Suprapubic skin (tissue), 3 donors: ENCODE measurements around the gene ALDH3A2.

Experiments
- POLR2A ChIP-seq, 2 donors: fragments of 450-650 bp; IDR thresholded peaks; one replicate each; pipeline ENCODE4 v1.6.1; 2017; ENCODE audit warnings: antibody characterized with exemption in 2 of 2, mild to moderate bottlenecking in 2 of 2, moderate library complexity in 2 of 2
- TF ChIP-seq, protein P1 (sequence below), 2 donors: fragments of 200-600 bp in 1 of 2; fragments of 450-650 bp in 1 of 2; sonication (generic) in 1 of 2; IDR thresholded peaks; one replicate each; pipeline ENCODE4 v1.5.1; 2016 to 2019; ENCODE audit warnings: antibody characterized with exemption in 2 of 2, mild to moderate bottlenecking in 1 of 2, moderate library complexity in 1 of 2

GRCh38 chr17:19707728-19708221 is 59.2 kb downstream of the ALDH3A2 start:
- TF ChIP-seq, protein P1, sequence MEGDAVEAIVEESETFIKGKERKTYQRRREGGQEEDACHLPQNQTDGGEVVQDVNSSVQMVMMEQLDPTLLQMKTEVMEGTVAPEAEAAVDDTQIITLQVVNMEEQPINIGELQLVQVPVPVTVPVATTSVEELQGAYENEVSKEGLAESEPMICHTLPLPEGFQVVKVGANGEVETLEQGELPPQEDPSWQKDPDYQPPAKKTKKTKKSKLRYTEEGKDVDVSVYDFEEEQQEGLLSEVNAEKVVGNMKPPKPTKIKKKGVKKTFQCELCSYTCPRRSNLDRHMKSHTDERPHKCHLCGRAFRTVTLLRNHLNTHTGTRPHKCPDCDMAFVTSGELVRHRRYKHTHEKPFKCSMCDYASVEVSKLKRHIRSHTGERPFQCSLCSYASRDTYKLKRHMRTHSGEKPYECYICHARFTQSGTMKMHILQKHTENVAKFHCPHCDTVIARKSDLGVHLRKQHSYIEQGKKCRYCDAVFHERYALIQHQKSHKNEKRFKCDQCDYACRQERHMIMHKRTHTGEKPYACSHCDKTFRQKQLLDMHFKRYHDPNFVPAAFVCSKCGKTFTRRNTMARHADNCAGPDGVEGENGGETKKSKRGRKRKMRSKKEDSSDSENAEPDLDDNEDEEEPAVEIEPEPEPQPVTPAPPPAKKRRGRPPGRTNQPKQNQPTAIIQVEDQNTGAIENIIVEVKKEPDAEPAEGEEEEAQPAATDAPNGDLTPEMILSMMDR (IDR thresholded peaks at IDR 0.05): no peak
- TF ChIP-seq POLR2A (IDR thresholded peaks at IDR 0.05): no peak
